Muscle of back (tissue), 10 donors: Measurements from ENCODE around the gene PSMC4. TPM values are rescaled to one million over a fixed set of nuclear protein-coding genes. Genes with fewer than 3 reads are reported as not detected.

Source experiments
- polyA plus RNA-seq, 10 donors: library from polyadenylated mRNA; unstranded; fragments of 120-200 nt; gene quantifications; one replicate each; pipeline ENCODE4 v1.2.1, GENCODE V29; 2013; ENCODE audit not compliant: insufficient read length in 10 of 10

Gene PSMC4
- polyA plus RNA-seq, 10 donors, result 46.0 to 62.9 (median 54.0) TPM

Other genes starting within 250 kb of the PSMC4 start
- 1 to 10 TPM in 7 of 10 donors, under 1 TPM in 3; 0.22 to 3.1 (median 2.2) TPM for gene CLC, start 233.1 kb upstream of the PSMC4 start, polyA plus RNA-seq
- gene LEUTX, start 192.3 kb upstream of the PSMC4 start, polyA plus RNA-seq, result not detected
- gene DYRK1B, start 137.0 kb upstream of the PSMC4 start, polyA plus RNA-seq, result 10 to 100 TPM; 31.5 to 54.4 (median 44.4) TPM
- 100 to 1,000 TPM; 213 to 384 (median 252) TPM for gene FBL, start 124.8 kb upstream of the PSMC4 start, polyA plus RNA-seq
- gene FCGBP, start 36.5 kb upstream of the PSMC4 start, polyA plus RNA-seq, result 1 to 10 TPM; 2.0 to 5.4 (median 4.7) TPM
- gene ZNF546, start 25.9 kb downstream of the PSMC4 start, polyA plus RNA-seq, result 1 to 10 TPM; 2.5 to 6.3 (median 3.9) TPM
- 10 to 100 TPM in 6 of 10 donors, 1 to 10 TPM in 4; 6.6 to 16.2 (median 10.4) TPM for gene ZNF780B, start 85.1 kb downstream of the PSMC4 start, polyA plus RNA-seq
- gene ZNF780A, start 119.8 kb downstream of the PSMC4 start, polyA plus RNA-seq, result 10 to 100 TPM in 1 of 10 donors, 1 to 10 TPM in 9; 6.7 to 10.4 (median 8.4) TPM
- 10 to 100 TPM in 3 of 10 donors, 1 to 10 TPM in 7; 6.0 to 12.5 (median 9.3) TPM for gene MAP3K10, start 220.3 kb downstream of the PSMC4 start, polyA plus RNA-seq
- under 1 TPM in 5 of 10 donors, not detected in 5; 0.05 to 0.27 (median 0.14) TPM for gene TTC9B, start 247.2 kb downstream of the PSMC4 start, polyA plus RNA-seq